ENCODE measurements around the gene ENTHD1. TPM values are rescaled to one million over a fixed set of nuclear protein-coding genes. Genes with fewer than 3 reads are reported as not detected.

The ENTHD1 gene
- total RNA-seq, 1 experiment from 2014 or later, result not detected

GRCh38 chr22:39898997-39899396 is 5.4 kb upstream of the ENTHD1 start:
- Histone ChIP-seq H4K20me1 (ENCODE audit: control insufficient read depth, insufficient read depth, insufficient read length) (no peaks in the 10 kb centered on the region), H3K23ac (ENCODE audit: insufficient read length, low read depth, low read length) (no peak overlapping the region), H3K4me2 (ENCODE audit: insufficient read depth, insufficient read length, low read length) (no peak overlapping the region), H2BK5ac (ENCODE audit: insufficient read length, low read length) (no peak overlapping the region), H3K4ac (ENCODE audit: low read depth, low read length) (no peak overlapping the region), H3K27ac (ENCODE audit: insufficient read length, low read depth, low read length) (no peak overlapping the region), H3K79me2 (ENCODE audit: insufficient read depth, low read length) (no peaks in the 10 kb centered on the region), H3K79me1 (ENCODE audit: insufficient read depth, low read depth, low read length, poor library complexity, severe bottlenecking) (no peaks in the 10 kb centered on the region), H4K5ac (ENCODE audit: insufficient read length, low read depth, low read length) (no peak overlapping the region), H3T11ph (ENCODE audit: low read length) (no peak overlapping the region), H2BK12ac (ENCODE audit: insufficient read length, low read depth, low read length) (no peak overlapping the region), H3K4me1 (ENCODE audit: insufficient read depth, low read length) (no peaks in the 10 kb centered on the region), H3K56ac (ENCODE audit: insufficient read length, low read depth, low read length) (no peak overlapping the region), H3K18ac (ENCODE audit: insufficient read length, low read depth, low read length) (no peak overlapping the region), H3K14ac (ENCODE audit: insufficient read depth, low read length) (no peak overlapping the region), H3K27me3 (ENCODE audit: insufficient read depth, low read length) (no peaks in the 10 kb centered on the region), H2AK5ac (ENCODE audit: insufficient read length, low read length) (no peak overlapping the region), H3K9ac (ENCODE audit: extremely low read depth, insufficient read length, low read length) (no peak overlapping the region), H3K9me3 (ENCODE audit: control insufficient read depth, low read depth, low read length) (no peaks in the 10 kb centered on the region), H2AFZ (ENCODE audit: low read length) (no peak overlapping the region), H2BK120ac (ENCODE audit: low read depth, low read length, poor library complexity, severe bottlenecking) (no peak overlapping the region), H3K23me2 (ENCODE audit: insufficient read length, low read depth, low read length, poor library complexity, severe bottlenecking) (no peaks in the 10 kb centered on the region), H4K8ac (replicated peaks; ENCODE audit: insufficient read length, low read depth, low read length) (no peak overlapping the region), H2BK20ac (ENCODE audit: low read depth, low read length, poor library complexity, severe bottlenecking) (no peak overlapping the region), H4K91ac (ENCODE audit: insufficient read length, low read depth, low read length) (no peak overlapping the region), H2BK15ac (ENCODE audit: low read depth, low read length) (no peak overlapping the region)
- H3K4me1 Mint-ChIP-seq, result no peaks in the 10 kb centered on the region
- no peaks in the 10 kb centered on the region for H3K36me3 Mint-ChIP-seq (ENCODE audit: insufficient read depth in 1 of 3, low read depth in 3 of 3)
- H3K9me3 Mint-ChIP-seq, result no peaks in the 10 kb centered on the region
- WGBS (ENCODE audit: extremely low coverage, insufficient read length, low lambda C conversion rate), result no CpG with 5 or more reads among the region's 2 CpGs
- DNase-seq, result no peak
- no peak overlapping the region for H3K4me3 Mint-ChIP-seq
- no peak overlapping the region for H3K27ac Mint-ChIP-seq
- no peak for TF ChIP-seq CTCF (conservative IDR thresholded peaks at IDR 0.05)
- H3K27me3 Mint-ChIP-seq (ENCODE audit: low read depth), result peaks cover 17% of the 10 kb centered on the region
